GM12891 (cell line): ENCODE data around the gene SMS.

Experiments used
- POLR2A ChIP-seq: IDR thresholded peaks from 2 replicates; pipeline ENCODE4 v1.6.1; 2011; ENCODE audit warnings: low read depth, low read length, control low read depth
- SPI1 ChIP-seq: IDR thresholded peaks from 2 replicates; pipeline ENCODE4 v1.6.1; 2011; ENCODE audit warnings: low read depth, low read length, control low read depth

GRCh38 chrX:22015139-22015750 is 74.7 kb downstream of the SMS start:
- TF ChIP-seq POLR2A (no peak), SPI1 (no peak)
